Left renal cortex interstitium (tissue), 4 donors: ENCODE measurements around the gene PLXDC2. TPM values are rescaled to one million over a fixed set of nuclear protein-coding genes. Genes with fewer than 3 reads are reported as not detected.

Experiments used
- DNase-seq, 4 donors: peaks; one replicate each; pipeline ENCODE4 v3.0.0-alpha.2; 2013; ENCODE audit warnings: low read depth in 4 of 4, low spot score in 2 of 4, missing footprints in 1 of 4
- polyA plus RNA-seq, 4 donors: library from polyadenylated mRNA; unstranded; fragments of 120-200 nt; gene quantifications; one replicate each; pipeline ENCODE4 v1.2.1, GENCODE V29; 2013; ENCODE audit not compliant: insufficient read length in 4 of 4

PLXDC2 gene
- polyA plus RNA-seq, 4 donors = 28.0 to 35.6 (median 34.2) TPM

DNA sequence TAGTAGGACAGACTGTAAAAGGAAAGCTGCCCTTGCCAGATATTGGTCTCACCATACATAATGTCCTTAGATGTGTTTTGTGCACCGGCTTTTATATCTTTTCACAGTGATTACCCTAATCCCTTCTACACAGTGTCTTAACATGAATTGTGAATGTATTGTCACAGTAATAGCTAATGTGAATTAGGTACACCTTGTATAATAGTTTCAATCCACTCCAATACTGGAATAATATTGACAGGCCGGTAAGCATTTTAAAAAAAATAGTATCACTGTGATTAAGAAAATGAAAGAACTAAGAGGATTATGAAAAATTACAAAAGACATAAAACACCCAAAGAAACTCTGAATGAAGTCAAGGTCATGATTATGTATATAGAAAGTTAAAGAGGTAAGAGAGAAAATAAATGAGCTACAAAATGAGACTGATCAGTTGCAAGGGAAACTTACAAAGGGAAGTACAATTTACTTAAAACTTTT is 420.9 kb downstream of the PLXDC2 start:
- DNase-seq = no peak

DNA sequence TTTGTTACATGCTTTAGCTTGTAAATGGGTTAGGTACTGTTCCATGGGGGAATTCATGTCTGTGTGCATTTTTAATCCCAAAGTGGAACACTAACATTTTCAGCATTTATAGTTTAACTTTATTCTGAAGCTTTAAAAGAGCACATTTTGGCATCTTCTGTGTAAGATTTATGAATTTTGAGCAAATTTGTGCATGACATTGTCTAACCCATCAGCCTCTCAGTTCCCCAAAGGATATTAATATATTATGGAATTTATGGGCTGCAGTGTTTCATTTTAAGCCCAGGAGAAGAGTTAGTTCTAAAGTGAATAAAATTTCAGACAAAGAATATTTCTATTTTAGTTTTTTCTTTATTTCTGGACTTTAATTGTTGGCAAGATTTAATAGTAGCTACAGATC is 421.4 kb downstream of the PLXDC2 start:
- DNase-seq = no peak

DNA sequence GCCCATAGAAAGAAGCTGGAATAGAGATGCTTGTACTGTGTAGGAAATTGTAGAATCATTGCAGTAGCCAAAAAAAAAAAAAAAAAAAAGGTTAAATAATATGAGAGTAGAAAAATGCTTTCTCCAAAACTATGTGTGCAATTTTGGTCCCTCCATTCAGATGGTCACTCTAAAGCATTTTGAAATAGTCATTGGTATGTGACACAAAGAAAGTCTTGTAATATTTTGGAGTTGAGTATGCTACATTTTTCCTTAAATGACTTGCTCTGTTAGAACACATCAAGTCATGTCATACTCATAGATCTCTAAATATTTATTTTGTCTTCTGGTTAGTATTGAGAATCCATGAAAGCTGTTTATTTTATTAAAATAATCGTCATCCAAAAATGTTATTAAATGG is 424.4 kb downstream of the PLXDC2 start:
- no peak for DNase-seq

DNA sequence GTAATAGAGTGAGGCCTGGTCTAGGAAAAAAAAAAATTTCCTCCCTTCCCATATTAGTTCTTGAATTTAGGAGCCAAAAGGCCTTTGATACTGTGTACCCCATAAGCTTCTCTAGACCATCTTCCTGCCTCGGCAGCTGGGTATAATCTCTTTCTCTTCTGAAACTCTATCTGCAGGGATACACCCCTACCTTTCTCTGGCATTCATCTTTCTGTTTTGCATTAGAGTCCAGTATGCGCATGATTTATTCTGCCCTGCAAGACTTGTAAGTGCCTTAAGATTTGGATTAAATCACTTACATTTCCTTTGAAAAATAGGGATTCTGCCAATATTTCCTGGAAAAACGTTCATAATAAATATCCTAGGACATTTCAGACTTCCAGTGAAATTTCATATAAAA is 431.2 kb downstream of the PLXDC2 start:
- DNase-seq = no peak

DNA sequence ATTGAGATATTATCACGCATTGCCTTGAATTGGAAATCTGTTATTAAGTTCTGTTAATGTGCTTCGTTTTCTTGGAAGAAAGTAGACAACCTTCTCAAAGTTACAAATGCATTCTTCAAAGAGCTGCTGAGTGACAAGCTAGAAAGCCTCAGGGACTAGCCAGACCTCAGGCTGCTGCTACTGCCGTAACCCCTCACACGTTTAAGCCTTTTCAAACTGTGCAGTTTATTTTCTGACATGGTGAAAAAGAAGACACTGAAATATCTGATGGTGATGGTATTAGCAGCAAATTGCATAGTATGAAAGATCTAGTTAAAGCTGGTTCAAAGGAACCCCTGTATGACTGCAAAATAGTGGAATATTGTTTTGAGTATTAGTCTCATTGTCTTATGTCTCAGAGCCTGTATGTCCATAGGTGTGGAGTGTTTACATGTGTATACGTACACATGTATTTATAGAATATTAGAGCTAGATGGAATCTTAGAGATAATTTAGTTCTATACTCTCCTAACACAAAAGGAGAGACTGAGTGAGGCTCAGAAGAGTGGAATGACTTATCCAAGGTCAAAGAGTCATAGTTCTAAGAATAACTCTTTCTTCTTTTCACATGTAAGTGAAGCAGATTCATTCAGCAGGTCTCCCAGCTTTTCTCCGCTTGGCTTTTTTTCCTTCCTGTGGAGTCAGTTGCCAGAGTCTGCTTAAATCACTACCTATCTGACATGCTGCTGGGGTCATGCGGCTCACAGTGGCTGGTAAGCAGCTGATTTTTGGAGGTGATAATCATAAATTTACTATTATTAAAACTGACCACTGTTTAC is 431.9 kb downstream of the PLXDC2 start:
- DNase-seq = no peak

DNA sequence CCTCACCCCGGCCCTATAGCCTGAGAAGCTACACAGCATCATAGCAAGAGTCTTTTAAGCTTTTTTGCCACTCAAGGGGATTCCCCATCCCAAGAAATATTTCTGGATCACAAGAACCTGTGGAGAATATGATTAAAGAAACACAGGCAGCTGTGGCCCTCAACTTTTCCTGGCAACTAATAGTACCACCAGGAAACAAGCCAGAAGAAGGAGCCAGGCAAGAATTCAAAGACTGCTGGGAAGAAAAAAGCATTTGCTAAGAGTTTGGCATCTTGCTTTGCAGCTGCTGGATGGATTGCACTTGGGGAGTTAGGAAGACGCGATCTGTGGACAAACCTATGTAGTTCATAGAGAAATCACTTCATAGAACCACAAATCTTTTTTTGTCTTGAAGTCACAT is 437.8 kb downstream of the PLXDC2 start:
- no peak for DNase-seq

DNA sequence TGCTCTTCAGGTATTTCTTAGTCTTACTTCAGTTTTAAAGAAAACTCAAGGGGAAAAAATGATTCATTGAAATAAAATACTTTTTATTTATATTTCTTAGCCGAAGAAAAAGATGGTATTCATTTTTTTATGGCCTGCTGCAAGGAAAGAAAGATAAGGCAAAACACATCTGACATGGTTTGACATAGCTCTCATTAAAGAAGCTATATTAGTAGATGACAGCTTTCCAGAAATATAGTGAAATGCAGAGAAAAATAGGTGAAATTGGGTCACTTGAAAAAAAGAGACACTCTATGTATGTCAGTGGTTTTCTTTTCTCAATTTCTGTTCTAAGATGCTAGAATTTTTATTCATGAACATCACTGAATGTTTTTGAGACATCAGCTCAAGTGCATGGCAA is 438.3 kb downstream of the PLXDC2 start:
- DNase-seq = no peak

DNA sequence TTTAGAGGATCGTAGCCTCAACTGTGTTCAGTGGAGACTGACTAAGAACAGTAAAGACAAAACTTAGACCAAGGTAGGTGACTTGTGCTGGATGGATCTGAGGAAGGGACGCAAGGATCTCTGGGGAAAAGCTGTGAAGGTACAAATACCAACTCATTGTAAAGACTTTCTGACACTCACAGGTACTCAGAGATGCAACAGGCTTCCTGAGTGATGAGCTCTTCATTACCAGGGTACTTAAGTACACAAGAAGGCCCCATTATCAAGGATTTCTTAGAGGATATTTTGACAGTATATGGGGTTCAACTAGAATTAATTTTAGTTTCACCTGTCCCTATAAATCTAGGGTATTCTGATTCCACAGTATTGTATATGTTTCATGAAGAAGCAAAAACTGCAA is 440.7 kb downstream of the PLXDC2 start:
- DNase-seq = no peak

DNA sequence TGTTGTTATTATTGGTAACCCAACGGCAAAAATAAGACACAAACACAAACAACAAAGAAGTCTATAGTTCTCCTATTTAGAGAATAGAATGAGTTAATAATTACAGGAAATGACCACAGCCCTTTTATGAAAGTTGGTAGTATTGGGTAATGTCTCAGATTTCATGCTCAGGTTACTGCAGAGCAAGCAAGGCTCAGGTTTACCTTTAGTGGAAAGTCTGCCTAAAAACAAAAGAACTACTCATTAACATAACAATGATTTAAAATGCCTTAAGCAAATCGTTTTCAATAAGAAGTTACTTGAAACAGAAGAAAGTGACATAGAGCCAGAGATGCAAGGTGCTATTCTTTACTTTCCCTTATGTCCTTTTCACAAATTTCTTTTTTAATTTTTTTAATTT is 441.2 kb downstream of the PLXDC2 start:
- DNase-seq = no peak

DNA sequence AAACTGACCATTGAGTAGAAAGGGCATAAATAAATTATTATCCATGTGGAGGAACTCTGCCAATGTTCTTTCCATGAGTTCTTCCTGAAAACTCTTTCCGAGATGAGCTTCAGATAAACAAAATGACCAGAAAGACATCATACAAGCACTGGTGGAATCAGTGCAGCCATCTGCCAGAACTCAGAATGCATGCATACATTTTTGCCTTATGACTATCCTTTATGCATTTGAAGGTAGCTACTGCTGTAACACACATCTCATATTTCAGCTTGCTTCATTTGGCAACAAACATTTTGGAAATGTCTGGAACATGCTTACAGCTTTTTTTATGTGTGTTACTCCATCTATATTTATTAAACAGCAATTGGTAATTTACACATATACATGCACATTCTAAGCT is 448.9 kb downstream of the PLXDC2 start:
- no peak for DNase-seq

DNA sequence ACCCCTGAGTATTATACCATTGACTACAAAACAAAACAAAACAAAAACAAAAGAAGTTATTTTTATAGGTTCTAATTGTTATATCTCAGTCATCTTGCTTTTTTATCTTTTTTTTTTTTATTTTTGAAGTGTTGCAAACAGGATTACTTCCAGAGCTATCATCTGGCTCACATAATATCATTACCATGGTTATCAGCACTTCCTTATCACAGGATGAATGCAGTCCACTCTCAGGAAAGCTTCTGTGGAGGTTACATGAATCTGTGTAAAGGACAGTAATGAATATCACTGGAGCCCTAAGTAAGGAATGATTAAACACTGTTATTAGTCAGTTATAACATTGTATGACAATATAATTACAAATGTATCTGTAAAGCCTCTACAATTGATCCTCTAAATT is 451.5 kb downstream of the PLXDC2 start:
- DNase-seq = no peak

DNA sequence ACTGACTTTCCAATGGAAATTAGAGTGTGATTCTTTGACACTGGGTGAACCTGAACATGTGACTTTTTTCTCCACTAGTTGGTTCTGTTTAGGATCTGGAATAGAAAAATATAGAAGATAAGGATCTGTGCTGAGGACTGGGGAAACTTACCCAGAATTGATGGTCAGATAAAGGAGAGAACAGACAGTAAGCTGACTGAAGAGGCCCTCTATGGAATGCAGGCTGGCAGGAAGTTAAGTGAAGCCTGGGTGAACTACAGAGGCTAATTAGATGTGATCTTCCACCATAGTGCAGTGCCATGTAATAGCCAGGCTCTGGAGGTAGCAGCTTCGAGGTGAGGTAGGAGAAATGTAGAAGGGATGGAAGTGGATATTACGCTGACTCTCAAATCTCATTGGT is 455.3 kb downstream of the PLXDC2 start:
- DNase-seq = no peak

DNA sequence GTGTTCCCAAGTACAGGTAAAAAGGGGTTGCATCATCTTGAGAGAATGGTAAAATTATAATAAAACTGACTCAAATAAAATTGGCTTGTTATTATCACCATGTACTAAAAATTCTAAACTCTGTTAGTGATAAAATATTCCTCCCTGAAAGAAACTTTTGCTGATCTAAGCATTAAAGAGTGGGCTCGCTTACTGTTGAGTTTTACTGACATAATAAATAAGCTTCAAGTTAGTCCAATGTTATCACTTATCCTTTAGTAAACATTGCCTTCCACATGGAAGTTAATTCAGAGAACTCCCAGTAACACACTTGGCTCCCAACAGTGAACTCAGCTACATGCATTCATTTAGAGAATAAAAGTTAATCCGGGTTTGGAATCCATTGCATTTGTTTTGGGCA is 456.4 kb downstream of the PLXDC2 start:
- DNase-seq = no peak

DNA sequence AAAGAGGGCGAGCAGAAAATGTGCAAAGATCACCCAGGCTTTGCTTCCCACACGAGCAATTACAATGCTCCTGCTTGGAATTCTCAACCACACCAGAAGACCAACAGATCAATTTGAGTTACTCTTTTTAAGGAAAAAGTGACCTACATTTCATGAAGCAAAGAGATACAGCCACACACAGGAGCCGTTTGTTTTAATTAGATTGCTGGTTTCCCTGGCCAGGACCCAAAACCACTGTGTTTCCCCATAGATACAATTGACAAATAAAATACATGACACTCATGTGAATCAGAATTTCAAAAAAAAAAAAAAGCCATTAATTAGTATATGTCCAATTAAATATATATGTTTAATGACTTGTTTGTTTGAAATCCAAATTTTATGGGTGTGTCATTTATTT is 458.3 kb downstream of the PLXDC2 start:
- no peak for DNase-seq

DNA sequence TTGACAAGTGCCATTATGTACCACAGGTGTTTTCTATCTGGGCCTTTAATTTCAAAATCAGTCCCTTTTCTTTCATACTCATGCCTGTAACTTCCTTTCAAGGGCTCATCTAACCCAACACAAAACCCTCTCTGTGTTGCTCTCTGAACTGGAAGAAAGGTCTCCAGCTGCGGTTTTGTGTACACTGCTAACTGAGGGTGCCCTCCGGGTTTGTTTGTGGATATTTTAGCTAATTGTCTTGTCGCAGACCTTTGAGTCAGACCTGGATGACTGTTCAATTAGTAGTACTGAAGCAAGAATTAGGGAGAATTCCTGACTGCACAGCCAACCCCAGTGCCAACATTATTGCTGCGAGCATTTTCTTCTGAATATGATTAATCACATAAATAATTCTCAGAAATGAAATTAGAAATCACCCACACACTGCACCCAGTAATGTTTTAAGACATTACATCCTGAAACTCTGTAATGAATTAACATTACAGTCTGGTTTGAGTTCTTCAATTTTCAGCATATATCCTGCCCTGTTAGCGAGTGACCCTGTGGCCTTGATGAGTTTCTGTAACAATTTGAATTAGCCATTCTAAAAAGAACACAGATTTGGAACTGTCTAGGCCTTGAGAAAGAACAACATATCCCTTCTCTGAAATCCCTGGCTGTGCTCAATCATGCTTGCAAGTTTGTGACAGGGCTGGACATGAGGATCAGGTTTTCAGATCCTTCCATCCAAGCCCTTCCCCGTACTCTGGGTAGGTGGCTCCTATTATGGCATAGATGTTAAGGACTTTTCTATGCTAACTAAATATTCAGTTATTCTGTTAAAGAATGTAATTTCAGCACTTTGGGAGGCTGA is 460.1 kb downstream of the PLXDC2 start:
- no peak for DNase-seq

DNA sequence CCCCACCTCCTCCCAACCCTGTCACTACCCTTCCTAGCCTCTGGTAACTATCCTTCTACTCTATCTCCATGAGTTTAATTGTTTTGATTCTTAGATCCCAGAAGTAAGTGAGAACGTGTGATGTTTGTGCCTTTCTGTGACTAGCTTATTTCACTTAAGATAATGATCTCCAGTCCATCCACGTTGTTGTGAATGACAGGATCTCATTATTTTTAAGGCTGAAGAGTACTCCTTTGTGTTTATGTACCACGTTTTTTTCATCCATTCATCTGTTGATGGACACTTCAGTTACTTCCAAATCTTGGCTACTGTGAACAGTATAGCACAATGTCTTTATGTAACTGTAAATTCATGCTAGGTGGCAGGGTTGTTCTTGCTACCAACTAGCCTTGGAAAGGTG is 461.6 kb downstream of the PLXDC2 start:
- DNase-seq = no peak

DNA sequence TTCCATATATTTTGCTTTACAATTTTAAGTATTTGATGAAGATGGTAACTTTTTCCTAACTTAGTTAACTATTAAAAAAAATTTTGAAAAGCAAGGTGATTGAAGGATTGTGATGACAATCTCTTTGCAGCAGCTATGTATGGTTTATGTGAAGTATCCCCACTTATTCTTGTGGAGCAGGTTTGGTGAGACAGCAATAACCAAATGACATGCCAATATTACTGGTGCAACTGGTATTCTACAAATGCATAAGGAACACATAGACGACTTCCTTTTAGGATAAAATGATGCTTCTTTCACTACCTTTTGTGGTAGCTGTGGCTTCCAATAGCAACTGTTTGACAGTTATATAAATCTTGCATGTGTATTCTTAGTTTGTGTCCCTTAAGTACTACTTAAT is 465.3 kb downstream of the PLXDC2 start:
- DNase-seq = no peak

DNA sequence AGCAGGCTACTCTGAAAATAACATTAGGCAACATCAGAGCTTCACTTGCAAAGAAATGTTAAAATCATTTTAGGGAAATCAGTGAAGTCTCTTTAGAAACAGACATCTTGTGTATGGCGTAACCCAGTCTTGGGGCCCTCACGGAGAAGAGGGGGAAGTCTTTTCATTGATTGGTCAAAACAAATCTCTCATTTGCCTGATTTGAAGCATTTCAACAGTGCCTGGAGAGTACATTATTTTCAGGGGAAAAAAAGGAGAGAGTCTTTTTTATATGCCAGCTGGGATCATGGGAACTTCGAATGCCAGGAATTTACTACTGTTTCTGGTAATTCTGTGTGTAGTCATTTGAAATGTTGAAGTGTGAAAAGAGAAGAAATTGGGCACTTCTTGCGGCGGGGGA is 471.4 kb downstream of the PLXDC2 start:
- no peak for DNase-seq

DNA sequence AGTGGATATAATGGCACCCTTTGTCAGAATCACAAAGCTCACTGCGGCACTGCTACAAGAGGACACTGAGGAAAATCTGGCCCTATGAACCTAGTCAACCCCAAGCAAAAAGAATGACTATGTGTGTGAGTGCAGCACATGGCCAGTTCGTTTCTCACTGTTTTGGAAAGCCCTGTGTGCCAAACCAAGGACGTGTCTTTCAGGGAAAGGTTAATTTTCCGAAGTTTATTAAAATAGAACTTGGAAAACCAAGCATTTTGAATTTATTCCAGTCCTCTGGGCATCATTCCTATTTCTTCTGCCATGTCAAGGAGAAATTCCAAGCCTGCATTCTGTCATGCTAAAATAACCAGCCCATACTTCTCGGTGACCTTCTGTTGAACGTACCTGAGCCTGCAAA is 471.8 kb downstream of the PLXDC2 start:
- DNase-seq = no peak

DNA sequence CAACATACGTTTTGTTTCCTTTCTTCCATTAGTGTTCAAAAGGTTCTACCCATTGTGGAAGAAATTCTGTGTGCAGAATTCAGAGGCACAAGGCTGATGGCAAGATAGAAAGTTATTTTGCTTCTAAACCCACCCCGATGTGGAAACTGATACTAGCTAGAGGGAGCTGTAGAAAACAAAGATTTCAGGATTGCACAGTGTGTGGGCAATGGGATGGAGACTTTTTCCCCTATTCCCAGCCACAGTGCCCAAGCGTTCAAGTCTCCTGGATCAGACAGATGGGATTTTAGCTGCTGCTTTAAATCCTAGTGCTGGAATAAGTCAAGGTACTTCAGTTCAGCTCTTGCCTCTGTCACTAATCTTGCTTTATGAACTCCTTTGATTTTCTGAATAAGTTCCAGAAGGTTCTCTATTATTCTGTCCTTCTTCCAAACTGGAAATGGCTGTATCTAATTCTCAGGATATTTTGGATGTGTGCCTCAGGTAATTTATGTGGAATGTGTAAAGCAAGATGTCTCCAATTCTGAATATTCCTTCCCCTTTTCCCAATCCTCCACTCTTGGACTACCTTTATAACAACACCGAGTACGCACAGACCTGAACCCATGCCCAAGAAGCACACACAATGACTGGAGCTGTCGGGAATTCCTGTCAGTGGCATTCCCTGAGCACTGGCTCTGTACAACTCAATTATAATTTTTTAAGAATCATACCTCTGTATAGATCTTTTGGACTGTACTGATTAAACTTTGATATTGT is 473.0 kb downstream of the PLXDC2 start:
- DNase-seq = no peak

DNA sequence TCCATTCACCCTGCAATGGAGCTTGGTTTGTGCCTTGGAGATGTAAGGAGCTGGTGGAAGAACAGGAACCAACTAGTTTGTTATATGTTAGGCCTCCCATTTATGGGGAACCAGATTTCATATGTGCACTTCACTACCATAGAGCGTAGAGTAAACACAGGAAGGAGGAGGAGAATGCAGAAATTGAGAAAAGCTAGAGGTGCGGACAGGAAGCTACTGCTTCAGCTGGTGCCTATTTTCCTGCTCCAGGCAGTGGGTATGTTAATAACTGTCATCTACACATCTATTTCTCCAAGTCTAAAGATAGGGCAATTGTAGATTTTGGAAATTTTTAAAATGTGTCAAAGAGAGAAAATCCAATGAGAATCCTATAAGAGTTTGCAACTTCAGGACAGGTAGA is 482.2 kb downstream of the PLXDC2 start:
- no peak for DNase-seq
